Femur (tissue), 1 donor: ENCODE results near the gene THAP7.
"Not testable (repeated sequence)": the region's sequence is repeated elsewhere in the genome, so short reads cannot be mapped to it uniquely, and the experiment has no call there.

Source experiments
- DNase-seq: peaks from one replicate; pipeline ENCODE4 v3.0.0-alpha.2; 2017

THAP7 gene, protein sequence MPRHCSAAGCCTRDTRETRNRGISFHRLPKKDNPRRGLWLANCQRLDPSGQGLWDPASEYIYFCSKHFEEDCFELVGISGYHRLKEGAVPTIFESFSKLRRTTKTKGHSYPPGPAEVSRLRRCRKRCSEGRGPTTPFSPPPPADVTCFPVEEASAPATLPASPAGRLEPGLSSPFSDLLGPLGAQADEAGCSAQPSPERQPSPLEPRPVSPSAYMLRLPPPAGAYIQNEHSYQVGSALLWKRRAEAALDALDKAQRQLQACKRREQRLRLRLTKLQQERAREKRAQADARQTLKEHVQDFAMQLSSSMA

DNA sequence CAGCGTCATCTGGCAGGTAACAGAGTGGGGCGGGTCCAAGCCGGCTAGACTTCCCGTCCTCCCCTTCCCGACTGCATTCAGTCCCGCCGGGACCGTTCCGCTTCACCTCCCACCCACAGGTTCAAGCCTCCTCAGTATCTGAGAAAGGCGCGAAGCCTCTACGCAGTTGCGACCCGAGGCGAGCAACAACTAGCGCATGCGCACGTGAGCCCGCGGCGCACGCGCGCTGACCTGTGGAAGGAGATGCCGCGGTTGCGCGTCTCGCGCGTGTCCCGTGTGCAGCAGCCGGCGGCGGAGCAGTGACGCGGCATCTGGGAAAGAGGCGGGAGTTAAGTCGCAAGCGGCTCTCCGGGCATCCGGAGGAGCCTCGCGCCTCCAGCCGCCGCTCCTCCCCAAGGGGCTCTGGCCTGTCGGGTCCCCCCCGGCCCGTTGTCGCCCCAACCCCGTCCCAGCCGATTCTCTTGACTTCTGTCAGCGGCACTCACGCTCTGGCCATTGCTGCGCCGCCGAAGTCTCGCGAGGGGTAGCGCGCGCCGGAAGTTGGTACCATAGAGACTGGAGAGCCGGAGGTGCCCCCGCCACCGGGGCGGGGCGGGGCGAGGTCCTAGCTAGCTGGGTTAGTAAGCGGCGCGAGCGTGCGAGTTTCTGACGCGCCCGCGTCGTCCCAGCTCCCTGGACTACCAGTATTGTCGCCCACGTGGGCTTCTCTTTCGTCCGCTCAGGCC is at the start of gene THAP7:
TSS of gene THAP7 (minus strand) at position 518 of the 725 bp plus-strand sequence. CDS start at position 311, 207 bp downstream.
- DNase-seq = peak; percentile 97

DNA sequence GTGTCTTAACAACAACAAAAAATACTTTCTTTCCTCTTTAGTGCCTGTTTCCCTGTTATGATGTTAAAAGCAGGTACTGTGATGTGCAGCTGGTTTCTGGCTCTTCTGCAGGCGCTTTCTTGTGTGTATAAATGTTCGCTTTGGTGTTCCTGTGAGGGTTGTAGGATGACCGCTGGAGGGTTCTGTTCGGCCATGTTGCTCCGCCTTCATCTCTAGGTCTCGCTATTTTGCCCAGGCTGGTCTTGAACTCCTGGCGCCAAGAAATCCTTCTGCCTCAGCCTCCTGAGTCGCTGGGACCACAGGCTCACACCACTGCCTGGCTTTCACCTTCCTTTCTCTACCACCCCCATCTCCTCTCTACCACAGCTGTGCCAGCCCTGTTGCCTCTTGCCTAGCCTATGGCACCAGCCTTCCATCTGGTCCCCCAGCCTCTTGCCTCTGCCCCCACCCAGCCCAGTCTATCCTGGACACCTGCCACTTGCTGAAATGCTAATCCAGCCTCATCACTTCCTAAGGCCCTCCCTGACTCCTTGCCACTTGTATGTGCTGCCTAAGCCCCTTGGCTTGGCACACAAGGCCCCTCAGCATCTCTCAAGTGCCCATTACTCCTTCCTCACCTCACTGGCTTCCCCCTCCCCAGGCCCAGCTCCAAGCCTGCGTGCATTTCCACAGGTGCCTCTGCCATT is 49.4 kb upstream of the THAP7 start:
- no peak for DNase-seq

DNA sequence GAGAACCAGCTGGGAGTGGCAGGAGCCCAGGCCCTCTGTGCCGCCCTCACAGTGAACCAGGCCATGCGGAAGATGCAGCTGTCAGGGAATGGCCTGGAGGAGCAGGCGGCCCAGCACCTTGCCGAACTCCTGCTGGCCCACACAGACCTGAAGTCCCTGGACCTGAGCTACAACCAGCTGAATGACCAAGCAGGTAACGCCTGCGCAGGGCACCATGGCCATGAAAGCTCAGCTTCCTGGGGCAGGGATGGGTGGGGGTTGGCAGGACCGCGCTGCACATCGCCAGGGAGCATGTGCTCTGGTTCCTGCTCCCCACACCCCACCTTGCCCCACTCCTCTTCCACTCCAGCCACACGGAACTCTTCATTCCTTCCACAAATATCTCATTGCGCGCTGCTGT is 47.0 kb upstream of the THAP7 start:
- DNase-seq = not testable (repeated sequence)

DNA sequence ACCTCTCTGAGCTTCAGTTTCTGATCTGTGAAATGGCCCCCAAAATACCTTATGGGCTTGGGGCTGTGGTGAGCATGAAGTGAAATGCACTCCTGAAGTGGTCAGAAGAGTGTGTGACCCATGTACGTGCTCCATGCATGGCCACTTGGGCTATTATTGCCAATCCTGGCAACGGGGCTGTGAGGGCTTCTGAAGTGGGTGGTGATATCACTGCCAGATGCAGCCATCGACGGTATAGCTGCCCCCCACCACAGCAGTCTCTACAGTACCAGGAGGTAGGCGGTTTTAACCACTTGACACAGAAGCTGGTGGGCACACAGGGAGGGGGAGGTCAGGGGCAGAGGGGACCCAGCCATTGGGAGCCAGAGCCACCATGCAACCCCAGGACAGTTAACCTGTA is 46.5 kb upstream of the THAP7 start:
- DNase-seq = not testable (repeated sequence)

DNA sequence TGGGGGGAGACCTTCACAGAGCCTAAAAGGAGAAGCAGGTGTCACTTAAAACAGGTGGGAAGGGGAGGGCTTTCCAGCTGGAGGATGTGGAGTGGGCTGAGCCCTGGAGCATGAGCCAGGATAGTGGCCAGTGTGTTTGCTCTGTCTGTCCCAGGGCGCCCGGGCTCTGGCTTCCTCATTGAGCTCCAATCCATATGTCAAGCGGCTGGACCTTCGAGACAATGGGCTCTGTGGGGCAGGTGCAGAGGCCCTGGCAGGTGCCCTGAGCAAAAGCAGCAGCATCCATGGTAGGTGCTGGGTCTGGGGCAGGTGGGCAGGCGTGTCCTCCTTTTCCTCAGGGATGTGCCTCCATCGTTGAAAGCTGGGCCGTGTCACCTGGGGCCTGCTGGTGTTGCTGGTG is 45.8 kb upstream of the THAP7 start:
- DNase-seq = no peak

DNA sequence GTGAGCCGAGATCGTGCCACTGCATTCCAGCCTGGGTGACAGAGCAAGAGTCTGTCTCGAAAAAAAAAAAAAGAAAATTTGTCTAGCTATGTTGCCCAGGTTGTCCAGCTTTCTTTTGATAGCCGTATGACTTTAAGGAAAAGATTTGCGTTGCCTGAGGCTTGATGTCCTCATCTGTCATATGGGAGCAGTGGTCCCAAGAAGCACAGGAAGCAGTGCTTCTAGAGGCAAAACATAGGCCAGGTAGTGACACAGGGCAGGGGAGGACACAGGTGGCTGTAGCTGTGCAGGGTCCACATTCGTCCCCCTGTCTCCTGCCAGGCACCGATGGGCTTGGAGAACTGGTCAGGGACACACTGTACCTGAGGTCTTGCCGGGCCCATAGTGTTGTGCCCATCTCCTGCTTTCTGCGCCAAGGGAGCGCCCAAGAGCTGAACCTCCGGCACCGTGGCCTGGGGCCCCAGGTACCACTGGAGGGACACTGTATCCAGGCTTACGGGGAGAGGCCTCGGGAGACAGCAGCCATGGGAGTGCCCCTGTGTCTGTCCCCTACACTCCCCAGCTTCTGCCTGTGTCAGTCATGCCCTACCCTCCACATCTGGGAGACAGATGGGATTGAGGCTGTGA is 45.2 kb upstream of the THAP7 start:
- no peak for DNase-seq

DNA sequence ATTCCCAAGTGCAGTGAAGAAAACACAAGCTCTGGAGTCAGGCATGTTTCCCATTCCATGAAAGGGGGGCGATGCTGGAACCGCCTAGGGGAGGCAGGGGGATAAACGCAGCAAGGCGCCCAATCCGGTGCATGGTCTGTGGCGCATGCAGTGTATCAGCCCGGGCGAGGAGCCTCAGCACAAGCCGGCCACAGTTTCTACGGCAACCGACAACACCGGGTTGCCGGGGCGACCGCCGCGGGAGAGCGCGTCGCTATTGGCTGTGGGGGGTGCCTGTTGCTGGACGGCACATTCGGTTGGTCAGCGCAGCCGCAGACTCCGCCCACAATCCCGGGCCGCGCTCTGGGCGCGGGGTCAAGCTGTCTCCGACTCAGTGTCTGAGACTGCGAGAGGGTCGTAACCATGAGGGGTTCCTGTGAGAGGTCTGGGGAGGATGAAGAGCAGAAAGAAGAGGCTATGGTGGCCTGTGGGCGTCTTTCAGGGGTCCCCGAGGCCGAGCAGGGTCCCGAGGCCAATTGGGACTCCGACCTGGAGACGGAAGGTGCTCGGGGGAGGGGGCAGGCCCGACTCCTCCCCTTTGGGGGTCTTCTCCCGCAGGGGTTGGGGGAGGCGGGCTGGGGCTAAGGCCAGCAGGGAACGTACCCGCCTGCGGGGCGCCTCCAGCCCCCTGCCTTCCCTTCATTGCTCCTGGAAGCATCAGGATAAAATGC is 43.8 kb upstream of the THAP7 start, which contains the start of gene LRRC74B:
TSS of gene LRRC74B (plus strand) at position 362 of the 710 bp plus-strand sequence. CDS start at position 403, 41 bp downstream.
- peak; percentile 96 for DNase-seq

DNA sequence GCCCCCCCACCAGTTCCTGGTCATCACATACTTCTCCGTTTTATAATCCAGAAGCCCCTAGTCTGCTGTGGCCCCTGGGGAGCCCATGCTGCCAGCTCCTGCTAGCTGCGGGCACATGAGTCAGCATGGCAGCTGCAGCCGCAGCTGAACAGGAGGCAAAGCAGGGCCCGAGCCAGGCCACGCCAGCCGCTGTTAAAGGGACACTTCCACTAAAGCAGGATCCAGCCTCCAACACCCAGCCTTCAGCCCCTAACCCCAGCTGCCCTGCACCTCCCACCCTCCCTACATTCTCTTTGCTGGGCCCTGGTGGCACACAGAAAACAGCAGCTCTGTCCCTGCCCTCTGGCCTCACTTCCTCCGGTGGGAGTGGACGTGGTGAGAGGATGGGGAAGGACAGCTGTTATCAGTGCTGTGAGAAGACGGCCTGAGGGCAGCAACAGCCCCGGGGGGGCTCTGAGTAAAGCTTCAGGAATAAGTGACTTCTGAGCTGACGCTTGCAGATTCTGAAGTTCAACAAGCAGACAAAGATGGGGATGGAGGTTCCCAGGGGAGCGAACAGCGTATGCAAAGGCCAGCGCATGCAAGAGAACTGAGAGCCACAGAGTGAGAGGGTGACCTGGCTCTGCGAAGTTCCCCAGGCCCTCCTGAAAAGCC is 43.1 kb upstream of the THAP7 start:
- DNase-seq = peak; percentile 76

DNA sequence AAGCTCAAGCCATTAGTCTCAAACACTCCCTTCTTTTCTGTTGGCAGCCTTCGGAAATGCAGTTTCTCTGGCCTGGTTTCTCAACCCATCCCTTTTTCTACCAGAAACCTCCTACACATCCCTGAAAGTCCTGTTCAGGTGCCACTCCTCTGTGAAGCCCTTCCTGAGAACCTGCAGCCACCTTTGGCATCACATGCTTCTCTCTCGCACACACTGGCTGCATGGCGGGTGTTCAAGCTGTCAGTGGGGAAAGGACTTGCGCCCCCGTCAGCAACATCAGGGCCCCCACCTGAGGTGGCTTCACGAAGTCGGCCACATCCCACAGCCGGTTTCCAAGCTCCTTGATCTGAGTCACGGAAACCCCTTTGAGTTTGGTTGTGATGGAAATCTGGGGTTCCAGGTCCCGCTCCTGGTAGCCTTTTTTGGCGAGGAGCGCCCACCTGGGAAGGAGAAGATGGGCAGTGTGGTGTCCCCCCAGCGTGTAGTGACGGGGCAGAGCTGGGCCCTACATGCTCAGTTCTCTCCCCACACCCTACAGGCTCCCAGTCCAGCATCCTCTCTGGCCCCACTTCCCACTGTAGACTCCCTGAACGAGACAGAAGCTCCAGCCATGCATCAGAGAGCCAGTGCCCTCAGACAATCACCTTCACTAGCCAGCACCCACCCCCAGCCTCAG is 42.1 kb upstream of the THAP7 start:
- DNase-seq = no peak

DNA sequence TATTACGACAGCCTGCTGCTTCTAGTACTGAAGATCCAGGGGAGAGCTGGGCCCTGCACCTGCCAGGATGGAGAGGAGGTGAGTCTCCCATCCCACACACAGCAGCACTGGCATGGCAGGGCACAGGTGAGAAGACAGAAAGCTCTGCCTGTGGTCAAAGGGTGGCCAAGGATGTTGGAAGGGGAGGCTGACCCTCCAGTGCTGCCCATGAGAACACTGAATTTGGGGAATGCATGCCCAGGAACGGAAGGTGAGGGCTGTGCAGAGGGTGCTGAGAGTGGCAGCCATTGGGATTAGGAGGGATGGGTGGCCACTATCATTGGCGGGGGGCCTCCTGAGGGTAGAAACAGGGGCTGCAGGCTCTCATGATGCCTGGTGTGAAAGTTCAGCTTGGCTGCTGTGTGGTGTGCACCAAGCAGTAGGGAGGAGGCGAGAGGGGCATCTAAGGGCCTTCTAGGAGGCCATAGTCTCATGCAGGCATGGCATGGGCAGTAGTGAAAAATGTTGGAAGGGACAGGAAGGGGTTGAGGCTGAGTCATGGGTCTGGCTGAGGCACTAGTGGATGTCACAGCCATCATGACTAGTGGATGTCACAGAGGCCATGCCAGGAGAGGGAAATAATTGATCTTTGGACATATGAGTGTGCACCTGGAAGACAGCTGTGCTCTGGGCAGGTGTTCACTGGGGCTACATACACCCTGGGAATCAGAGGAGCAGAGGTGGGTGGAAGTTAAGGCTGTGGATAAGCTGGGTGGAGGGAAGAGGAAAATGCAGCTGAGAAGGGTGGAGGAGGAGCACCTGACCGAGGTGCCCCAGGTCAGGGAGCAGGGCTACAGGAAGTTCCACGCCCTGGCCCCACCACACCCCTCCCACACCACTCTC is 41.3 kb upstream of the THAP7 start:
- no peak for DNase-seq

DNA sequence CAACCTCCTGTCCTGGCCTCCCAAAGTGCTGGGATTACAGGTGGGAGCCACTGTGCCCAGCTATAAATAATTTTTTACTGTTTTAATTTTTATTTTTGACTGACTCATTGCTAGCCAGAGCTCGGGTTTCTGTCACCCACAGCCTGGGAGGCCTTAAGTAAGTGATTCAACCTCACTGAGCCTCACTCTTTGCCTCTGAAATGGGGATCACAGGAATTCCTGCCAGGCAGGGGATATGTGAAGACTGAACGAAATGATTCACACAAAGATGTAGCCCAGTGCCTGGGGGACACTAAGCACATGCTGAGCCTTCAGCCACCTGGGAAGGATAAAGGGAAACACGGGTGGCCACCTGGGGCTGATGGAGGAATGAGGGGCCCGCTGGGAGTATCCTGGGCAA is 40.0 kb upstream of the THAP7 start:
- no peak for DNase-seq

DNA sequence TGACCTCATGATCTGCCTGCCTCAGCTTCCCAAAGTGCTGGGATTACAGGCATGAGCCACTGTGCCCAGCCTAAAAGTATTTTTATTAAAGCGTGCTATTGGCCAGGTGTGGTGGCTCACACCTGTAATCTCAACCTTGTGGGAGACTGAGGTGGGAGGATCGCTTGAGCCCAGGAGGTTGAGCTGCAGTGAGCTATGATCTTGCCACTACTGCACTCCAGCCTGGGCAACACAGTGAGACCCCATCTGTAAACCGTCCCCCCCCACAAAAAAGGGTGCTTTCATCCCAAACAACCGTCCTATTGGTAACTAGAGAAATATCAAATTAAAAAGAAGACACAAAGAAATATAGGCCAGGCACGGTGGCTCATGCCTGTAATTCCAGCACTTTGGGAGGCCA is 37.2 kb upstream of the THAP7 start:
- DNase-seq = not testable (repeated sequence)

DNA sequence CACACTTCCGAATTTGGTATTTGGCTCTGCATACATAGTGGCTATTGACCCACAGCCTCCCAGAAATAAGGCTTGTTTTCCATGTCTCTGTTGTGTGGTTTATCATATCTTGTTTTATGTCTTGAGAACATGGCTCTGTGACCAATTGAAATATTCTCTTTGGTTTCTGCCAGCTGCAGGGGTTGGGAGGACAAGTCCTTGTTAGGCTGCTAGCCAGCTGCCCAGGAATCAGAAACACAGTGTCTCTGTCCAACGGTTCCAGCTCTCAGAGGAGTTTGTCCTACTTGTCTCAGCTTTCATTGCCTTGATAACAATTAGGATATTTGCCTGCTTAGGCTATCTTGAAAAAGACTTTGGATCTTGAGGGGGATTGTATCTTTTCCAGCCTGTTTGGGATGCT is 36.5 kb upstream of the THAP7 start:
- no peak for DNase-seq

DNA sequence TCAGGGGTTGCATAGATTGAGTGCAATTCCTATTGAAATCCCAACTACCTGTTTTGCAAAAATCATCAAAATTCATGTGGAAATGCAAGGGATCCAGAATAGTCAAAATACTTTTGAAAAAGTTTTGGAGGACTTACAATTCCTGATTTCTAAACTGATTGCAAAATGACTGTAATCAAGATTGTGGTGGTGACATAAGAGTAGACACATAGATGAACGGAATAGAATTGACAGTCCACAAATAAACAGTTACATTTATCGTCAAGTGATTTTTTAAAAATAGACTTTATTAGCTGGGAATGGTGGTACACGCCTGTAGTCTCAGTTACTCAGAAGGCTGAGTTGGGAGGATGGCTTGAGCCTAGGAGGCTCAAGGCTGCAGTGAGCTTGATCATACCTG is 33.1 kb upstream of the THAP7 start:
- no peak for DNase-seq

DNA sequence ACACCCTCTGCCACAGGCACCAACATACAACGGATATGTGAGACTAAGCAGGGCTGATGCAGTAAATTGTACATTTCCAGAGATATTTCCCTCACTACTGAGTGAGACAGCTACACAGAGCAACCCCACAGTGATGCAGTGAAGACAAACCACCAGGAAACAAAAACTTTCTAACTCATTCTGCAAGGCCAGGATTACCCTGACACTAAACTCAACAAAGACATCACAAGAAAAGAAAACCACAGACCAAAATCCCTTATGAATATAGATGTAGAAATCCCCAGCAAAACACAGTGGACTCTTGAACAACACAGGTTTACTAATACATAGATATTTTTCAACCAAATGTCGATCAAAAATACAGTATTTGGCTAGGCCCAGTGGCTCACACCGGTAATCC is 32.0 kb upstream of the THAP7 start:
- no peak for DNase-seq

DNA sequence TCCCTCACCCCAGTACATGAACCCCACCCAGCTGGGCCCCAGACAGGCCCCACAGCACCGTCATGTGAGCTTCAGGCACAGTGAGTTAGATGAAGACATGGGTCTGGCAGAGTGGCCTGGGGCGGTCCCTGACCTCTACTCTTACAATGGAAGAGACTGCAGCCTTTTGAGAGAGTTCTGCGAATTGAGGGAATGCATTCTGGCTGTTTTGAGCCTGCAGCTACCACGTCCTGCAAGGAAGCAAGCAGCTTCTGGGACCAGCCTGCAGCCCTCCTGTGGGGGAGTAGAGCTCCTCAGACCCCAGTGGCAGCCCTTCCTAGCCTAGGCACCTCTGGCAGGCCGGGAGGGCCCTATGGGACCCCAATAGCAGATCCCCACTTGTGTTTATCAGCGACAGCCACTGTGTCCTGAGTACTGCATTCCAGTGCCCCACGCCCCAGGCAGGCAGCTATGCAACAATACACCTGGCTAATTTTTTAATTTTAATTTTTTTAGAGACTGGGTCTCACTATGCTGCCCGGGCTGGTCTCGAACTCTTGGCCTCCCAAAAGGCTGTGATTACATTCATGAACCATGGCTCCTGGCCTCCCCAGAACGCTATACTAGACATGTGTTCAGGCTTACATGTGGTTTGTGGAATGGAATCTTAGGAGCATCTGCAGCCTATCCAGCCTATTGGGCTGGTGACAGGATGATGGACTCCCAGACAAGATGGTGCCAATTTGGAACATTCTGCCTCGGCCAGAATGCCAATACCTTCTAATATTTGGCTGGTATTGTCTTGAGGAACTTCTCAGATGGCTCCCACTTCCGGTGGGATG is 31.2 kb upstream of the THAP7 start:
- DNase-seq = no peak

DNA sequence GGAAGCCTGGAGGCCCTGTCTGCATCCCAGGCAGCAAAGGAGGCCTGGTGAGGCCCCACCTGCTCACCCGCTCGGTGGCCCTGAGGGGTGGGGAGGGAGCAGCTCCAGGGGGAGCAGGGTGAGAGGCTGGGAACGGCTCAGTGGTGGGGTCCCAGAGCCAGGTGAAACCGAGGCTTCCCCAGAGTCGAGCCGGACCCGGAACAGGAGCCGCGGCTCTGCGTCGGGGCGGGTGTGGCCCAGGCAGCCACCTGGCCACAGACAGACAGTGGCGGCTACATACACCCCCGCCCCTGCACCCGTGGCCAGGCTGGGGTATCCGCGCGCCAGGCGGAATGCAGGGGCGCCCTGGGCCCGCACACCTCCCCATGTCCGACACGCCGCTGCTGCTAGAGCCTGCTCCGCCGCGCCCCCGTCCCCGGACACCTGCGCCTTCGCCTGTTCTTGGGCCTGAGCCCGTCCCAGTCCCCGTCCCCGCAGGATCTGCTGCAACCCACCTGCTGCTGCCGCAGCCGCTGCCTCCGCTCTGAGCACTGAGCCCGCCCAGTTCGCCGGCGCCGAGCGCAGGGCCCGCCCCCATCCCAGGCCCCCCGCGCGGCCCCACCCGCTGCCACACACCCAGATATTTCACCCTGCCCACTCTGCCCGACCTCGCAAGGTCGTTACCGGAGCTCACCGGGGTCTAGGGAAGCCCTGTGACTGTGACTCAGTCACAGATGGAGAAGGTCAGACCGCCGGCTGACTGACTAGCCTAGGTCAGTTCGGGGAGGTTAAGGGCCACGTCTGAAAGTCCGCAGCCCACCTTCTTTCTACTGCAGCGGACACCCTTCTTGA is 30.3 kb upstream of the THAP7 start, which contains the start of gene SLC7A4:
TSS of gene SLC7A4 (minus strand) at position 525 of the 831 bp plus-strand sequence. CDS start 749 bp downstream, outside the sequence.
- DNase-seq = peak; percentile 35

DNA sequence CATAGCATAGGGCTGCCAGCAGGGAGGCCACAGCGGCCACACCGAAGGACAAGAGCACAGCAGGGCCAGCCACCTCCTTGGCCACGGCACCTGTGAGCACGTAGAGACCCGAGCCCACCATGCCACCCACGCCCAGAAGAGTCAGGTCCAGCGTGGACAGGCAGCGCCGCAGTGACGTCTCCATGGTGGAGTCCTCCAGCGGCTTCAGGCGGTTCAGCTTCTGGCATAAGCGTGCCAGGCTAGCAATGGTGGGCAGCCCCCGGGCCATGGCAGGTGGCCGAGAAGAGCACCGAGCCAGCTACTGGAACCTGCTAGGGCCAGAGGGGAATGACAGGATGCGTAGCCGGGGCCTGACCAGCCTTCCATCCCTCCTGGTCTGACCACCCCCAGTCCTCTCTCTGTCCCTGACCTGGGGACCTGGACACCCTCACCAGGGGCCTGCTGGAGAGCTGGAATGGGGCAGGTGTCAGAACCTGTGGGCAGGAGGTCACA is 29.7 kb upstream of the THAP7 start:
- no peak for DNase-seq
